ENCODE measurements around the gene HNF1B.

DNA sequence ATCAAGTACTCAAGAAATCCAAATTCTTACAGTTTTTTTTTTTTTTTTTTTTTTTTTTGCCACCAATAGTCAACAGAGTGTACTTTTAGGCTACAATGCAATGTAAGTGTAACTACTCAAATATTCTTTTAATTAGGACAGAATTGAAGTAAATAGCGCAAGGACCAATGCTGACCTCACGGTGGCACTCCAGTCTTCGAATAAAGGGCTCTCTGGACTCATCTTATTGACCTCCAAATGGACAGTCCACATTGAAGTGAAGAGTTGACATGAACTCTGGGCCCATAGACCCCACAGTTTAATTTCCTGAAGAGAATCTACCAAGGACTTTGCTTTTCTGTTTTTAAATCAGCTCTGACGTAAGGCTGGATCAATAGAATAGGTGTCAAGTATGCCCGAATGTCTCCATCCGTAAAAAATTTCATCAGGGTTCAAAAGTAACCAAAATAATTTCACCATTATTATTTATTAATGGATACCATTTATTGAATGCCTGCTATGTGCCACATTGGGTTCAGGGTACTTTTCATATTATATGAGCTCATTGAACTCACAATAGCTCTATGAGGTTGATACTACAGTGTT lies 94.3 kb downstream of the HNF1B start:
- TF ChIP-seq SUZ12 (IDR thresholded peaks at IDR 0.05) (no peak), FOXA1 (IDR thresholded peaks at IDR 0.05) (no peak), BHLHE40 (IDR thresholded peaks at IDR 0.05; ENCODE audit: borderline replicate concordance) (no peak), FOXK2 (IDR thresholded peaks at IDR 0.05) (no peak), ELF4 (IDR thresholded peaks at IDR 0.05) (no peak), FOXM1 (IDR thresholded peaks at IDR 0.05; ENCODE audit: borderline replicate concordance) (no peak)

Measured in HEK293T (cell line).